GM12891 (cell line): ENCODE data around the gene B3GNT5.

Source experiments
- POLR2A ChIP-seq: IDR thresholded peaks from 2 replicates; pipeline ENCODE4 v1.6.1; 2011; ENCODE audit warnings: low read depth, low read length, control low read depth
- SPI1 ChIP-seq: IDR thresholded peaks from 2 replicates; pipeline ENCODE4 v1.6.1; 2011; ENCODE audit warnings: low read depth, low read length, control low read depth

DNA sequence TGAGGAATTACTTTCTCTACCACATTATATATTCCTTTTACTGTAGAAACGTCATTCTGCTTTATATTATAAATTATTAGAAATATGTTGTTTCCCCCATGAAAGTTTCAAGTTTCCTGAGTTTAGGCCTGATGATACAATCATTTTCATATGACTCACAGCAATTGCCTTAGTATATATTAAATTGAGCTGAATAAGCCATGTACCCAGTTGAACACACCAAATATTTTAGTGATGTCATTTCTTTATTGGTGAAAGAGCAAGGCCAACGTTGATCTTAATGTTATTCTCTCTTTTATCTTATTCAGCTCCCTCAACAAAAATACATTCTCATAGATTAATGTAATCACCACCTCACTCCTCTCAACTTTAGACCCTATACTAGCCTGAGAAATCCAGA is 30.8 kb downstream of the B3GNT5 start:
- TF ChIP-seq POLR2A (no peak), SPI1 (no peak)
